ENCODE measurements around the gene NFIB.

NFIB gene

GRCh38 chr9:14345354-14346230 is 31.7 kb upstream of the NFIB start:
- DNase-seq (ENCODE audit: low spot score): peak; percentile 29

DNA sequence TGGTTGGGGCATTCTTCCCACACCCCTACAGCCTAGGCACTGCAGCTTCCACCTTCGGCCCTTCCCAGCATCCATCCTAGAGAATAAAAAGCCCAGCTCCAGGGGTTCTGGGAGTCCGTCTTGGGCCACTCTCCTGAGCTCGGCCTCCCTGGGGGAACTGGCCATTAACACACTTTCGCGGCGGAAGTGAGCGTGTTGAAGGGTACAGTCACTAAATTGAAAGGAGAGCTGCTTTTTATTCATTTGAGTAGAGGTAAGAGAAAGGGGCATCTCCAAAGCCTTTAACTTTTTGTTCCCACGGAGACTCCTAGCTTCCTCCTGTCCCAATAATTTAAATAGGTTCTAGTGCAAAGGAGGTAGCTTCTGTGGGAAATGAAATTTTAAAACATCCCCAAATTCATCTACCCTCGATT is 31.0 kb upstream of the NFIB start:
- peak; percentile 24 for DNase-seq (ENCODE audit: low spot score)

DNA sequence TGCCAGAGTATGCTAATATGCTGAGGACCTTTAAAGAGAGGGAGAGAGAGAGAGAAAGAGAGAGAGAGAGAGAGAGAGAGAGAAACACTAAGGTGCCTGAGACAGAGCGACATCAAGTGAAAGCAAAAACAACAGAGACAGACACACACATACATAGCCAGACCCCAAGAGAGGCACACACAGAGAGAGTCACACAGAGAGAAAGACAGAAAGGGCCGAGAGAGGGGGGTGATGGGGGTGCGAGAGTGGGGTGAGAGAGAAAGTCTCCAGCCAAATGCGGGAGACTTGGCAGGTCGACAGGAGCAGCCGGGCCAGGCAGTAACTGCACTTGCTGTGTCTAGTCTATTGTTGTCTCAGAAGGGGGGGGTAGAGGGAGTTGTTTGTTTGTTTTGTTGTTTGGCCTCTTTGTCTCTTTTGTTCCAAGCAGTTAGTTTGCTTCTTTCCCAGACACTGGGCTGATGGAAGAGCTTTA is 30.1 kb upstream of the NFIB start:
- peak; percentile 96 for DNase-seq (ENCODE audit: low spot score)

- DNase-seq (ENCODE audit: low spot score): peak; percentile 55
Observed at GRCh38 chr9:14343261-14344031, 29.5 kb upstream of the NFIB start.

GRCh38 chr9:14342736-14343135 is 28.8 kb upstream of the NFIB start:
- DNase-seq (ENCODE audit: low spot score): no peak

- no peak for DNase-seq (ENCODE audit: low spot score)
Observed at GRCh38 chr9:14341437-14342122, 27.6 kb upstream of the NFIB start.

GRCh38 chr9:14340994-14341393 is 27.1 kb upstream of the NFIB start:
- no peak for DNase-seq (ENCODE audit: low spot score)

- no peak for DNase-seq (ENCODE audit: low spot score)
Observed at GRCh38 chr9:14340219-14340873, 26.4 kb upstream of the NFIB start.

DNA sequence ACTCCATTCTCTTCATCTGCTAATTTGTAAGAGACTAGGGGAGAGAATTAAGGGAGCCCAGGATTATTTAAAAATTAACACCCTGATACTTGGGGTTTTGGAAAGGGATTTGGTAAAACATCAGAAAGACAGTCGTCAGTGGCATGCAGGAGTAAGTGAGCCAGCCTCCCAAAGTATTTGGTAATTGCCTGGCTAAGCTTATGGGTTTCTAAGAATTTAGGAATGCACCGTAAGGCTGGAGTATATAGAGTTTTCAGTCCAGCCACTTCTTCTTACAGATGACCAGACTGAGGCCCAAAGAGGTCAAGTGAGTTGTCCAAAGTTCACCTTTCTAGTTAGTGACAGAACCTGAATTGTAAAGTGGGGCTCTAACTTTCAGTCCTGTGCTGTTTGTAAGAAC is 25.8 kb upstream of the NFIB start:
- DNase-seq (ENCODE audit: low spot score): no peak

DNA sequence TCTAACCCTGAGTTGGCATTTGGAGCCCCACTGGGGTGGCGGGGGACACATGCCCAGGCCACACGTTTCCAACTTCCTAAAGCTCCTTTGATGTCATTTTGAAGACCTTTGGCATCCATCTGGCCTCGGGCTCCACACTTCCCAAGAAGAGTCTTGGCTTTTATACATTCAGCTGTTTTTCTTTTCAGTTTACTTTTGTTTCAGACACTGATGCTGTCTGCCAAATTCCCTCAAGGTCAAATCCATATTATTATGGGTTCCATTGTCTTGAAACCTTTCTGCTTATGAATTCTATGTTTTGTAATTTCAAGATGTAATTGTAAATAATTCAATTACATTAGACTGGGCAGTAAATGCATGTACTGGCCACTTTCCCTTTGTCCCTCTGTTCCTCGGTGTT is 23.7 kb upstream of the NFIB start:
- DNase-seq (ENCODE audit: low spot score): no peak

GRCh38 chr9:14336244-14336643 is 22.3 kb upstream of the NFIB start:
- no peak for DNase-seq (ENCODE audit: low spot score)

DNA sequence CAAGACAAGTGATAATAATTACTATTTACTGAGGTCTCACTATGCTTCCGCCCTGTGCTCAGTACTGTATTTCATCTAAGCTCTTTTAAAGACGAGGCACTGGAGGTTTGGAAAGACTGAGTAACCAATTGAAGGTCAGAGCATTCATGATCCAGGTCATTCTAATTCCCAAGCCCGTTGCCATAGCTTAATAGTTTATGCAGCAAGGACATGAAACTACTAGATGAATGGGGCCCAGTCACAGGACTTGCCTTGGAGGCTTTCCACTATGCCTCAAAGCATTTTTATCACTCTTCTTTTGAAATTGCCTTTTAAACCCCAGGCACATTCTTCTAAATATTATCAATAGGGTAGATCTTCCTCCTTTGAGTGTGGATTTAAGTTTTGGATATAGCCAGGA is 17.2 kb upstream of the NFIB start:
- DNase-seq (ENCODE audit: low spot score): peak; percentile 41

DNA sequence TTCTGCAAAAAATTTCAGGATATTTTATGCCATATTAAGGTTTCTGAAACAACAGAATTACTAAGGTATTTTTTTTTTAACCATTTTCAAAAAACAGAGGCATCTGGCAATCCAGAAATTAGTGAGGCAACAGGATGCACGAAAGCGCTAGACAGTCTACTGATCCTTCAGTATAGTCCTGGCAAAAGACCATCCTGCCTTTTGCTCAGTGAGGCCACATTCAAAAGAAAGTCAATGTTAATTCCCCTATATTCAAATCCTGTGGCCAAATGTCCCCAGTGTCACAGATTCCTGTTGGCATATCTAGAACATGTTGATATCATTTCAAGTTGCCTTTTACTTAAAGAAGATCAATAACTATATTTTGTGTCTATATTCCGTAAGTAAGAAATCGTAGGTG is 13.1 kb upstream of the NFIB start:
- no peak for DNase-seq (ENCODE audit: low spot score)

DNA sequence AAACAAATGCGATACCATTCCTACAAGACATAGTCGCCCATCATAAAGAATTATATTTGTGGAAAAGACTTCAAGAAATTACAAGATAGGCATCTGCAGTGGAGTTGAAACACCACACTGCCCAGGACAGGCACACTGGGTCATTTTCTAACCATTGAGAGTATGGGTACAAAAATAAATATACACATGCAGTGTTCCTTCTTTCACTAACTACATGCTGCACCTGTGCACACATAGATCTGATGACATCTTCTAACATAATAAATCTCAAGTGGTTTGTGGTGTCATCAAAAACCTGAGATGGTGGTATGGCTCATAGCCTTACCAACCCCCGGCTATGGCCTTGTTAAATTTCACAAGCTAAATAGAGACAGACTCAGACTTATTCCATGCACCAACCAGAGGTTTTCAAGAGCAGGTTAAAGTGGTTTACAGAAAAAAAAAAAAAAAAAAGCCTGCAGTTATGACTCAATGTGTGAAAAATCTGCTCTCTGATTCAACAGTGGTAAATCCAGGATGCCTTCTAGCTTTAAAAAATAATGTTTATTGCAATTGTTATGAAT is 12.4 kb upstream of the NFIB start:
- peak; percentile 4 for DNase-seq (ENCODE audit: low spot score)

DNA sequence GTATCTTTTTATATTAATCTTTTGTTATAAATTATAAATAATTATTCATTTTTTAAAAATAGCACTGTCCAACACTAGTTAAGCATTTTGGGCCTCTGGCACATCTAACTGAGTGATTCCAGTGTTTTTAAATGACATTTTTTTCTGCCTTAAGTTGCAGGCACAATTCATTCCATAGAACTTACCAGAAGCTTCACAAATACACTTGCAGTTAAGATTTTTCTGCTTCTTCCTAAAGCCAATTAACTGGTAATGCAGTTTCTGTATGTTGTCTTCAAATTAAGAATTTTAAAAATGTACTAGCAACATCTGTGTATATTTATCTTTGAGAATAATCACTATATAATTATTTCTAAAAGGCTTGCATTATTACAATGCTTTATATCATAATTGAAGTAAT is 11.2 kb upstream of the NFIB start:
- DNase-seq (ENCODE audit: low spot score): no peak

DNA sequence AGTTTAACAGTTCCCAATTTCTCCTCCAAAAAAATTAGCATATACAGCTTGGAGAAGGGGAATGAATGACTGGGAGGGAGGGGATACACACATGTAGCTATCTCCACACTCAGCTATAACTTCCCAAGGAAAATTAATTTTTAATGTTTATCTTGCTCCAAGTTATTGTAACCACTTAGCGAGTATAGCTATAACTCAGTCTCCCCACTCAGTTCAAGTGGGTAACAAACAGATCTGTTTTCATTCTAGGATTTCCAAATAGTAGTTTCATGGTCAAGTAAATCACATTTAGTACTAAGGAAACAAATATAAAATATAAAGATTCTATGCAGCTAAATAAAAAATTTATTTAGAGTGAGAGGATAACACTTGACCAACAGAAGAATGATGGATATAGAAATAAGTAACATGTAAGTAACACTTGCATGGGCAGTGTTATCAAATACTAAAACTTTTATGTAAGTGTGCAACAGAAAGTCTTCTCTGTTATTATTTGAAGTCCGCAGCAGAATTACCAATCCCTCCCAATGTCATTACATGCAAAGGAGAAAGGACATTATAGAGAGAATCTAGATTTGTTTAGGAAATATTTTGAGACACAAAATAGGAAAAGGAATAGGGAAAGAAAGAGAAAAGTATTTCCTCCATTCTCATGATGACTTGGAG is 10.2 kb upstream of the NFIB start:
- no peak for DNase-seq (ENCODE audit: low spot score)

DNA sequence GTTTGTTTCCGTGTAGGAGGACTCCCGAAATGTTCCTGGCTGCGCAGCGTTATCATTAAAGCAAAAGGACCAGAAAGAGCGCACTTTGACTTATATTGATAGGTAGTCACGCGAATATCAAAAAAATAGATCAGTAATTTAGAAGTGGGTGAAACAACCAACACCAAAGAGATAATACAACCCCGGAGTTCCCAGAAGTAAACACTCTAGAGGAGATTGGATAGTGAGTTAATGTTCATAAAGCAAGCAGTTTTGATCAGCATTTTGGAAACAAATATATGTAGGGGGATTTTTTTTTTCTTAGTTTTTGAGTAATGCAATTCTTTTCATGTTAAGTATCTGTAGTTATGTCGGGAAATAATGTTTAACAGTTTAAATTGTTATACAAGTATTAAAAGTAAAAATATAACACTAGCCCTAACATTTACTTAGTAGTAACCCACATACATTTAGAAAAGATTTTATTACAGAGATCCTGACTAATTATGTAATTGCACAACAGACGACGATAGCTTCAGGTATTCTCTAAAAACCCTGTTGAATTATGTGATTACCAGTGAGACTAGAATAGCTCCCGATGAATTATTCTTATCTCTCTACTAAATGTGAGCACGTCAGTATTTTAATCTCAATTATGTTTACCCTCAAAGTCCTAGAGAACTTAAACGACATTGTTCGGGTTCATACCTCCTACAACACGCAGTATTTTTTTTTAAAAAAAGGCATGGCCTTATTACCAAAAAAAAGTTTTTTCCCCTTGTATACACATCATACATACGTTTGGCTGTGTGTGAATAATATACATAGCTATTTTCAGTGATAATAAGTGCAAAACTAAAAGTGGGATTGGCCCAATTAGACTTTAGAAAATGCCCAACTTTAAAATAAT is 9.4 kb upstream of the NFIB start:
- DNase-seq (ENCODE audit: low spot score): no peak

DNA sequence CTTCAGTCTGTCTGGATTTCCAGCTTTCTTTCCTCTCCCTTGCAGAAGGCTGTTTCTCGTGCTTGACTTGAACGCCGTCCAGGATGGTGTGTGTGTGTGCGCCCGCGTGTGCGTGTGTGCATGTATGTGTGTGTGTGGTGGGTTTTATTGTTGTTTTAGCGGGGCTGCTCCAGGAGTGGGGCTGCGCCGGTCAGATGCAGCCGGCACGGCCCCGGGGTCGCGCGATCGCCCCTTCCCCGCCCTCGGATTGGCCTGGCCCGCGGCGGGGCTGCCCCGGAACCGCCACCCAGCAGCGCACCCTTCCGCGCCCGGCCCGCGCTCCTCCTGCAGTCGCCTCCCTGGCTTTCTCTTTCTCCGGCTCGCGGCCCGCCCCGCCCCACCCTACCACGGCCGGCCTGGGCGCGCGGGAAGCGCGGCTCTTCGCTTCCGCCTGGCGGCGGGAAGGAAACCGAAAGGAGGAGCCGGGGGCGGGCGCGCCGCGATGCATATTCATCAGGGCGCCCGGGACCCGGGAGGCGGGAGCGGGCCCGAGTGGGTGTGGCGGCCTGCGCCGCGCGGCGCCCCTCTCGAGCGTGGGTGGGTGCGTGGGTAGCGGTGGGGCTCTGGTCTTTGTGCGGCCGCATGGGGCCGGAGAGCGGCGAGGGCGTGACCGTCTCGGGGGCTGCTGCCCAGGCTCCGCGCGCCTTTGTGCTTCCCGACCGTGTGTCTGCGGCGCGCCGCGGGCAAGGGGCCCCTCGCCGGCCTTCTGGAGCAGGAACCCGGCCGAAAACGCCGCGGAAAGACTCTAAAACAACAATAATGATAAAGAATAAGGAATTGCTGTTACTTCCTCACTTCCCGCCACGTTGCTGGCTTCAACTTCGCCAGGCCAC is 8.5 kb upstream of the NFIB start:
- peak; percentile 88 for DNase-seq (ENCODE audit: low spot score)

DNA sequence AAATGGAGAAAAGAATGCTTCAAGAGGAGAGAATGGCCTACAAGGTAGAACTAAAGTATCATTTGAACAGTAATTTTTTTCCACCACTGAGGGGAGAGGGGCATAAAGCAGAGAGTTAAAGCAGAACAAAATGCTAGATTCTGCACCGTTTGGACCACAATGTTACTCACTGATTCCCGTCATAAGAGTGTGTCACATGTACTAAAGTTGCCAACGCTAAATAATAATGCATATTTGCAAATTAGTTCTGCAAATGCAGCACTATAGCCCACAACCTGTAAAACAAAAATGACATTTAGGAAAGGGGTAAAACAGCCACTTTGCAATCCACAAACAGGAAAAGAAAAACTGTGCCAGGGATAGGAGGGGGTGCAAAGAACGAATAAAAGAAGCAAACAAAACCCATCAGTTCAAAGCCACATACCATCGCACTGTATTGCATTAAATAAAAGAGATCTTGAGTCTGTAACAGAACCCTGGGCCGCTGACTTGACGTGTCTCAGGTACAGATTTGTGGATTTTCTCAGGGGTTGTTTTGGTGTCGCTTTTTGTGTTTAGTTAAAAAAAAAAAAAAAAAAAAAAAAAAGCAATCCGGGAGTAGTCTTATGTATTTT is 7.7 kb upstream of the NFIB start:
- peak; percentile 33 for DNase-seq (ENCODE audit: low spot score)

Measured in Ammon's horn (tissue), 1 donor.